MM.1S (cell line): ENCODE measurements around the gene ARL3.

Source experiments
- DNase-seq: peaks from one replicate; pipeline ENCODE4 v3.0.0-alpha.2; 2015
- H2AFZ ChIP-seq: fragments of 300-600 bp; sonication (generic); 2 replicates; pipeline ENCODE4 v1.6.0; 2016; ENCODE audit warnings: antibody characterized with exemption, low read length
- H3F3A ChIP-seq: fragments of 300-600 bp; sonication (generic); 2 replicates; pipeline ENCODE4 v1.6.1; 2016; ENCODE audit warnings: mild to moderate bottlenecking, antibody characterized with exemption, low read length, moderate library complexity, mixed read lengths; ENCODE audit not compliant: insufficient read depth
- H3K27ac ChIP-seq: fragments of 300-600 bp; sonication (generic); 2 replicates; pipeline ENCODE4 v1.5.1; 2016; ENCODE audit warnings: mild to moderate bottlenecking, low read length
- H3K27me3 ChIP-seq: fragments of 300-600 bp; sonication (generic); replicated peaks from 2 replicates; pipeline ENCODE4 v1.6.0; 2016; ENCODE audit warnings: low read length; ENCODE audit not compliant: insufficient read depth
- H3K36me3 ChIP-seq: fragments of 300-600 bp; sonication (generic); replicated peaks from 2 replicates; pipeline ENCODE4 v1.6.1; 2016; ENCODE audit warnings: mild to moderate bottlenecking, low read length, mixed read lengths; ENCODE audit not compliant: insufficient read depth
- H3K4me1 ChIP-seq: fragments of 300-600 bp; sonication (generic); 2 replicates; pipeline ENCODE4 v1.6.1; 2016; ENCODE audit warnings: low read length, mixed read lengths
- H3K4me2 ChIP-seq: fragments of 300-600 bp; sonication (generic); 2 replicates; pipeline ENCODE4 v1.6.0; 2016; ENCODE audit warnings: low read depth, low read length
- H3K4me3 ChIP-seq: fragments of 300-600 bp; sonication (generic); 2 replicates; pipeline ENCODE4 v1.5.1; 2016; ENCODE audit warnings: low read length, mixed read lengths
- H3K79me2 ChIP-seq: fragments of 300-600 bp; sonication (generic); 2 replicates; pipeline ENCODE4 v1.6.1; 2016; ENCODE audit warnings: mixed run types, low read length, mixed read lengths
- H3K9ac ChIP-seq: fragments of 300-600 bp; sonication (generic); 2 replicates; pipeline ENCODE4 v1.6.1; 2016; ENCODE audit warnings: low read length, mixed read lengths
- H3K9me2 ChIP-seq: fragments of 300-600 bp; sonication (generic); replicated peaks from 2 replicates; pipeline ENCODE4 v1.6.1; 2016; ENCODE audit warnings: mild to moderate bottlenecking, low read length, mixed read lengths; ENCODE audit not compliant: insufficient read depth
- H3K9me3 ChIP-seq: fragments of 300-600 bp; sonication (generic); replicated peaks from 2 replicates; pipeline ENCODE4 v1.6.1; 2016; ENCODE audit warnings: mild to moderate bottlenecking, low read length, mixed read lengths; ENCODE audit not compliant: insufficient read depth
- H4K20me1 ChIP-seq: fragments of 300-600 bp; sonication (generic); 2 replicates; pipeline ENCODE4 v1.6.1; 2016; ENCODE audit warnings: mild to moderate bottlenecking, low read length, moderate library complexity, mixed read lengths; ENCODE audit not compliant: insufficient read depth
- EZH2 ChIP-seq: fragments of 300-600 bp; sonication (generic); optimal IDR thresholded peaks from 2 replicates; pipeline ENCODE3; 2017; ENCODE audit warnings: low read depth, mild to moderate bottlenecking, antibody characterized with exemption, low read length, mixed read lengths
- EZH2phosphoT487 ChIP-seq: fragments of 300-600 bp; sonication (generic); IDR thresholded peaks from 2 replicates; pipeline ENCODE4 v1.6.1; 2018; ENCODE audit warnings: antibody characterized with exemption, low read length
- TF ChIP-seq, protein P1 (sequence below): fragments of 300-600 bp; sonication (generic); IDR thresholded peaks from 2 replicates; pipeline ENCODE4 v1.5.1; 2016; ENCODE audit warnings: antibody characterized with exemption, low read length, mixed read lengths

ARL3 gene

DNA sequence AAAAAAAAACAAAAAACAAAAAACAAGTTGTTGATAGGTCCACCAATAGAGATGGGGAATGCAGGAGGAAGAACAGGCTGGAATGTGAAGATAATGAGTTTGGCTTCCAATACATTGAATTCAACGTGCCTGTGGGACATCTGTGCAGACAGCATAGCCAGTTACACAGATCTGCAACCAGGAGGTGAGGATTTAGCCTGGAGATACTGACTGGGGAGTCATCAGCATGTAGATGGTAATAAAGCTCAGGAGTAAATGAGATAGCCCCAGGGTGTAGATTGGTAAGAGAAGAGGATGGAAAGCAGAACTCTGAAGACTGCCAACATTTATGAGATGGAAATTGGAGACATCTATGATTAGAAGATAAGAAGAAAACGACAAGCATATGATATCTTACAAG is 74.7 kb downstream of the ARL3 start:
- Histone ChIP-seq H3K9me3 (no peaks in the 10 kb centered on the region), H4K20me1 (no peaks in the 10 kb centered on the region), H3K27ac (no peak overlapping the region), H2AFZ (no peak overlapping the region), H3F3A (peaks cover 15% of the 10 kb centered on the region), H3K79me2 (peaks cover 10% of the 10 kb centered on the region), H3K4me3 (no peak overlapping the region), H3K4me1 (no peaks in the 10 kb centered on the region), H3K27me3 (no peaks in the 10 kb centered on the region), H3K9me2 (no peaks in the 10 kb centered on the region), H3K9ac (no peak overlapping the region), H3K36me3 (no peaks in the 10 kb centered on the region), H3K4me2 (no peak overlapping the region)
- no peak for DNase-seq
- no peak for TF ChIP-seq EZH2phosphoT487
- TF ChIP-seq EZH2: no peak
- TF ChIP-seq, protein P1, sequence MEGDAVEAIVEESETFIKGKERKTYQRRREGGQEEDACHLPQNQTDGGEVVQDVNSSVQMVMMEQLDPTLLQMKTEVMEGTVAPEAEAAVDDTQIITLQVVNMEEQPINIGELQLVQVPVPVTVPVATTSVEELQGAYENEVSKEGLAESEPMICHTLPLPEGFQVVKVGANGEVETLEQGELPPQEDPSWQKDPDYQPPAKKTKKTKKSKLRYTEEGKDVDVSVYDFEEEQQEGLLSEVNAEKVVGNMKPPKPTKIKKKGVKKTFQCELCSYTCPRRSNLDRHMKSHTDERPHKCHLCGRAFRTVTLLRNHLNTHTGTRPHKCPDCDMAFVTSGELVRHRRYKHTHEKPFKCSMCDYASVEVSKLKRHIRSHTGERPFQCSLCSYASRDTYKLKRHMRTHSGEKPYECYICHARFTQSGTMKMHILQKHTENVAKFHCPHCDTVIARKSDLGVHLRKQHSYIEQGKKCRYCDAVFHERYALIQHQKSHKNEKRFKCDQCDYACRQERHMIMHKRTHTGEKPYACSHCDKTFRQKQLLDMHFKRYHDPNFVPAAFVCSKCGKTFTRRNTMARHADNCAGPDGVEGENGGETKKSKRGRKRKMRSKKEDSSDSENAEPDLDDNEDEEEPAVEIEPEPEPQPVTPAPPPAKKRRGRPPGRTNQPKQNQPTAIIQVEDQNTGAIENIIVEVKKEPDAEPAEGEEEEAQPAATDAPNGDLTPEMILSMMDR: no peak

DNA sequence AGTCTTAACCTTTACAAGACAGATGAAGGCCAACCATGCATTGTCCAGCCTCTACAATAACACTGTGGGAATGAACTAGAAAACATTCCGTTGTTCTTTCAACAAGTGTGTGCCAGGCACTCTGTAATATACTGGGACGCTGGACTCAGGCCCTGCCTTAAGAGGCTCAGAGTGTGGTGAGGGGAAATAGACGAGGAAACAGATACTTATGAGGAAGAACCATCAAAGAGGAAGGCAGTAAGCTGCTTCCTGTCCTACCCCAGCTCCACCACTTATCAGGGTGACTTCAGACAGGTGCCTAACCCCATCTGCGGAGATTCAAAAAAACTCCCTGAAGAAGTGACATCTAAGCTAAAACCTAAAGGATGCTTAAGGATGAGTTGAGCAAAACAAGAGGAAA is 78.8 kb downstream of the ARL3 start:
- H3K4me1 ChIP-seq: no peaks in the 10 kb centered on the region
- no peaks in the 10 kb centered on the region for H3K79me2 ChIP-seq
- no peak for DNase-seq
- no peaks in the 10 kb centered on the region for H3K9me2 ChIP-seq
- no peak overlapping the region for H3K4me3 ChIP-seq
- TF ChIP-seq EZH2: no peak
- TF ChIP-seq EZH2phosphoT487: no peak
- TF ChIP-seq, protein P1: no peak
- H3K27me3 ChIP-seq: no peaks in the 10 kb centered on the region
- H3K9ac ChIP-seq: no peak overlapping the region
- H4K20me1 ChIP-seq: no peaks in the 10 kb centered on the region
- H3K36me3 ChIP-seq: no peaks in the 10 kb centered on the region
- no peaks in the 10 kb centered on the region for H3K9me3 ChIP-seq
- no peak overlapping the region for H3K4me2 ChIP-seq
- no peak overlapping the region for H3K27ac ChIP-seq
- no peaks in the 10 kb centered on the region for H3F3A ChIP-seq
- no peak overlapping the region for H2AFZ ChIP-seq

DNA sequence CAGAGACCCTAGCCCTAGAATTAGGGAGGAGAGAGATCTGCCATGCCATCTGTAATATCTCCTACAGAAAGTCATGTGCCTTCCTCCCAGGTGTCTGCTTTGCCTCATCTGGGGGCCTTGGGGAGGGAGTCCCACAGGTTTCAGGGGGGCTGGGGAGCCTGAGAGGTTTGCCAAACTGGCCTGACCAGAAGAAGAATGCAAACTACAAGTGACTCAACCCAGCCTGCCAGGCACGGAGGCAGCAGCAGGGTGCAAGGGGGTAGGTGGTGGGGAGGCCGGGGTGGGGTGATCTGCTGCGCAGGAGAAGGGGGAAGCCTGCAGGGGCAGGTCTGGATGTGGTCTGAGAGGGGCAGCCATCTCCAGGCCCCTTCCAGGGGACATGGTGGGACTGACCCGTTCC is 79.5 kb downstream of the ARL3 start:
- no peaks in the 10 kb centered on the region for H4K20me1 ChIP-seq
- no peaks in the 10 kb centered on the region for H3K9me2 ChIP-seq
- H3K27me3 ChIP-seq: no peaks in the 10 kb centered on the region
- H3K4me3 ChIP-seq: no peak overlapping the region
- no peak overlapping the region for H3K27ac ChIP-seq
- H3K4me1 ChIP-seq: no peaks in the 10 kb centered on the region
- no peak overlapping the region for H2AFZ ChIP-seq
- no peak for DNase-seq
- no peaks in the 10 kb centered on the region for H3K9me3 ChIP-seq
- H3K4me2 ChIP-seq: no peak overlapping the region
- no peaks in the 10 kb centered on the region for H3K36me3 ChIP-seq
- no peaks in the 10 kb centered on the region for H3F3A ChIP-seq
- no peak overlapping the region for H3K9ac ChIP-seq
- H3K79me2 ChIP-seq: no peaks in the 10 kb centered on the region
- no peak for TF ChIP-seq EZH2
- no peak for TF ChIP-seq EZH2phosphoT487
- TF ChIP-seq, protein P1: no peak

DNA sequence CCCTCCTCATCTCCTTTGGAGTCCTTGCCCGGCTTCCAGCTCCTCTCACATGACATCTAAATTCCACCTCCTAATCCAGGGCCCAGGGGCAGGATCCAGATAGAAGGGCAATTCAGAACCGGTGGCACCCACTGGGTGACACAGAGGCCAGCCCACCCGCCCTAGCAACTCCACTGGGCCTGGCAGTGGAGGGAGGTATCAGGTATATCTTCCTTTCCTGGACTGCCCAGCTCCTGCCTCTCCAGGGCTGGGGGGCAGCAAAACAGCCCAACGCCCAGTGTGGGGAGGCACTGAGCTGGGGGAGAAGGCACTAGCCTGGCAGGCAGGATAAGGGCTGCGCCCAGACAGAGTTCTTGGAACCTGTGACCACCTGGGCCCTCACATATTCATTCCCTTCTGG is 80.3 kb downstream of the ARL3 start:
- Histone ChIP-seq H3K4me2 (no peak overlapping the region), H3K9ac (no peak overlapping the region), H3K79me2 (no peaks in the 10 kb centered on the region), H3K27me3 (no peaks in the 10 kb centered on the region), H3K9me2 (no peaks in the 10 kb centered on the region), H4K20me1 (no peaks in the 10 kb centered on the region), H2AFZ (no peak overlapping the region), H3K4me3 (no peak overlapping the region), H3F3A (no peaks in the 10 kb centered on the region), H3K4me1 (no peaks in the 10 kb centered on the region), H3K36me3 (no peaks in the 10 kb centered on the region), H3K27ac (no peak overlapping the region), H3K9me3 (no peaks in the 10 kb centered on the region)
- DNase-seq: no peak
- TF ChIP-seq EZH2phosphoT487 (no peak), EZH2 (no peak)
- TF ChIP-seq, protein P1: no peak
